WERI-Rb-1 (cell line): ENCODE data around the gene CRBN.

ENCODE experiments used
- DNase-seq: peaks from one replicate; pipeline ENCODE4 v3.0.0-alpha.2; 2020
- H3K27ac ChIP-seq: fragments of 250-450 bp; sonication (Bioruptor Pico); 2 replicates; pipeline ENCODE4 v1.5.1; 2020; ENCODE audit warnings: mild to moderate bottlenecking, moderate library complexity
- H3K27me3 ChIP-seq: fragments of 250-450 bp; sonication (Bioruptor Pico); 2 replicates; pipeline ENCODE4 v1.5.1; 2021; ENCODE audit warnings: mild to moderate bottlenecking, low read depth, moderate library complexity; ENCODE audit not compliant: insufficient read depth, severe bottlenecking
- H3K36me3 ChIP-seq: fragments of 250-450 bp; sonication (Bioruptor Pico); 2 replicates; pipeline ENCODE4 v1.5.1; 2020; ENCODE audit warnings: mild to moderate bottlenecking, moderate library complexity
- H3K4me3 ChIP-seq: 2 replicates; pipeline ENCODE4 v1.5.1; 2011; ENCODE audit warnings: low read depth, mild to moderate bottlenecking, control low read depth, low read length
- H3K9me3 ChIP-seq: fragments of 250-450 bp; sonication (Bioruptor Pico); 2 replicates; pipeline ENCODE4 v1.5.1; 2021; ENCODE audit warnings: mild to moderate bottlenecking, moderate library complexity; ENCODE audit not compliant: severe bottlenecking
- TF ChIP-seq, protein P1 (sequence below): IDR thresholded peaks from 2 replicates; pipeline ENCODE4 v1.5.1; 2011; ENCODE audit warnings: low read depth, mild to moderate bottlenecking, control low read depth, inconsistent platforms, low read length

The CRBN gene

DNA sequence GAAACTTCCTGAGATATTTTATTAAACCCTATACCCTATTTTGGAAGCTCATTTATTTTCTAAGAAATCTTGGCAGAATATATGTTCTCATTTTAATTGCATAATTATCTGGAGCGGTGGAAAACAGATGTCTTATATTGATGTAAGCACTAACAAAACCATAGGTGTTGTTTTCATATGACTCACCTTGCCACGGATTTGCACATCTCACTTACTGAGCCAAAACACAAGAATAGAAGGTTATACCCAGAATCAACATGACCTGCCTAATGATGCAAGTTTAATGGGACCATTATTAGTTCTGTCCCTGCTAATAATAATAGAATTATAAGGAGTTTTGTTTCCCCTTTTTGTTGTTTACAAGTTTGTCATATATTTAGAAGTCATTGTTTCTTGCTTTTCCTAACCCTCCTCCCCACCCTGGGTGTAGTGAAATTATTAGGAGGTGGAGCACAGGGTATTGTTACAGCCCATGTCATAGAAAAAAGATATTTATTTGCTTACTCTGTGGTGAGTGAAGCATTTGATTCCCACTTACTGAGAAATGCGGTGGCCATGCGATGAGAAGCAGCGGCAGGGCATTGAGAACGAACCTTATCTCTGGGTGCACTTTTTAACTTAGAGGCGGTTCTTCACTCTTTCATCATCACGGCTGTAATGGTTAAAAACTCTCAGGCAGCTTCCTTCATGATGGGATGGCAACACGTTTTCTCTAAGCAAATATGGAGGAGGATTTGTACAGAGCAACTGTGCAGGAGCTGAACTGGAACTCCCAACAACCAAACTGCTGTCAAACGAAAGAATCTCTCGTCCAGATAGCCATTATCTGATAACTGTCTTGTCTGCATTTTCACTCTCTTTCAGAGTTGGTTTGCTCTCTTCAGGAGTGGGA, 69.8 kb downstream of the CRBN start:
- TF ChIP-seq, protein P1, sequence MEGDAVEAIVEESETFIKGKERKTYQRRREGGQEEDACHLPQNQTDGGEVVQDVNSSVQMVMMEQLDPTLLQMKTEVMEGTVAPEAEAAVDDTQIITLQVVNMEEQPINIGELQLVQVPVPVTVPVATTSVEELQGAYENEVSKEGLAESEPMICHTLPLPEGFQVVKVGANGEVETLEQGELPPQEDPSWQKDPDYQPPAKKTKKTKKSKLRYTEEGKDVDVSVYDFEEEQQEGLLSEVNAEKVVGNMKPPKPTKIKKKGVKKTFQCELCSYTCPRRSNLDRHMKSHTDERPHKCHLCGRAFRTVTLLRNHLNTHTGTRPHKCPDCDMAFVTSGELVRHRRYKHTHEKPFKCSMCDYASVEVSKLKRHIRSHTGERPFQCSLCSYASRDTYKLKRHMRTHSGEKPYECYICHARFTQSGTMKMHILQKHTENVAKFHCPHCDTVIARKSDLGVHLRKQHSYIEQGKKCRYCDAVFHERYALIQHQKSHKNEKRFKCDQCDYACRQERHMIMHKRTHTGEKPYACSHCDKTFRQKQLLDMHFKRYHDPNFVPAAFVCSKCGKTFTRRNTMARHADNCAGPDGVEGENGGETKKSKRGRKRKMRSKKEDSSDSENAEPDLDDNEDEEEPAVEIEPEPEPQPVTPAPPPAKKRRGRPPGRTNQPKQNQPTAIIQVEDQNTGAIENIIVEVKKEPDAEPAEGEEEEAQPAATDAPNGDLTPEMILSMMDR: no peak
- Histone ChIP-seq H3K9me3 (no peaks in the 10 kb centered on the region), H3K4me3 (no peak overlapping the region), H3K27me3 (no peaks in the 10 kb centered on the region), H3K36me3 (no peaks in the 10 kb centered on the region), H3K27ac (no peak overlapping the region)
- DNase-seq: no peak

DNA sequence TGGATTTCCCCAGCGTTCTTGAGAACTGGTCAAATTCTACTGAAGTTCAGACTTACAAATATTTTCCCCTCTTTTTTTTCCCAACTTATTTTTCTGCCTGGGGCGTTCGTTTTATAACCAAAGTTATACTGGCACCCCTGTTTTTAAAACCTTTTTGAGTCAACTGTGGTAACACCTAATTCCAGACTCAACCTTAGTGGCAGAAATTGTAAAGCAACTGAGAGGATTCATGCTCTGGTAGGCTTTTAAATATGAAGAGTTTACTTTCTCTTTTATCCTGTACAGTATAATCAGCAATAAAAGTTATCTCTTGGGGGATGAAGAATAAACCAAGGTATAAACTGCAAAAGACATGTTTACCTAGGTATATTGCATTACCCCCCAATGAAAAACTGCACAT, 71.6 kb downstream of the CRBN start:
- TF ChIP-seq, protein P1: no peak
- Histone ChIP-seq H3K4me3 (no peak overlapping the region), H3K27ac (no peak overlapping the region), H3K27me3 (no peaks in the 10 kb centered on the region), H3K9me3 (no peaks in the 10 kb centered on the region), H3K36me3 (no peaks in the 10 kb centered on the region)
- DNase-seq: no peak

DNA sequence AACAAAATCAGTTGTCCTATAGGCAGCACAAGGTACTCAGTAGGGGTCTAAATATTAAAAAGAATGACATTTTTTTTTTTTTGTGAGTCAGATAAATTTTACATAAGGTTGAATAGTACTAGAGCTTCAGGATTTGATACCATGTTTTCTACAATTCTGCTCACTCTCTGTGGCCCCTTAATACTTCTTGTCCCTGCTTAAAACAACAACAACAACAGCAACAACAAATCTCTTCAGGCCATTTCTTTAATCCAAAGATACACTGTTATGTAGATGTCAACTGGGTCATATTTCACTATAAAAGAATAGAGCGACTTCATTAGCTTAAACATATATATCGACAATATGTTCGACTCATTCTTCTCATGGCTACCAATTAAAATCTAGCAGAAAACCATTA, 72.3 kb downstream of the CRBN start:
- Histone ChIP-seq H3K9me3 (no peaks in the 10 kb centered on the region), H3K27me3 (no peaks in the 10 kb centered on the region), H3K27ac (no peak overlapping the region), H3K4me3 (no peak overlapping the region), H3K36me3 (no peaks in the 10 kb centered on the region)
- DNase-seq: no peak
- TF ChIP-seq, protein P1: no peak

DNA sequence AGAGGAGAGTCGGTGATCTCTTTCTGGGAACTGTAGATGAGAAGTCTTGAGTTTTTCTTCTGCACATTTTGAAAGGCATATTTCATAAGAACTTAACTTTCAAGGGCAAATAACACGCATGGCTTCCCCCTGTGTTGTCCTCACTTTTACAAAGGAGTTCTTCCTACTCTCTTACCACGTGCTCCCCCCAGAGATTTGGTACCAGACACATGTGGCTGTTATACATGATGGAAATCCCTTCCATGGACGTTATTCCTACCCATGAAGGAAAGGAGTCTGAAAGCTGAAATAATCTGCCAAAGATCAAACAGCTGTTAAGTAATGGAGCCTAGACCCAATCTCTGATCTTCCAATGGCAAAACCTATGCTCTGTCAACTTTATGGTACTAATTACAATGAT, 73.7 kb downstream of the CRBN start:
- Histone ChIP-seq H3K27ac (no peak overlapping the region), H3K27me3 (no peaks in the 10 kb centered on the region), H3K9me3 (no peaks in the 10 kb centered on the region), H3K36me3 (no peaks in the 10 kb centered on the region), H3K4me3 (no peak overlapping the region)
- TF ChIP-seq, protein P1: no peak
- DNase-seq: no peak

DNA sequence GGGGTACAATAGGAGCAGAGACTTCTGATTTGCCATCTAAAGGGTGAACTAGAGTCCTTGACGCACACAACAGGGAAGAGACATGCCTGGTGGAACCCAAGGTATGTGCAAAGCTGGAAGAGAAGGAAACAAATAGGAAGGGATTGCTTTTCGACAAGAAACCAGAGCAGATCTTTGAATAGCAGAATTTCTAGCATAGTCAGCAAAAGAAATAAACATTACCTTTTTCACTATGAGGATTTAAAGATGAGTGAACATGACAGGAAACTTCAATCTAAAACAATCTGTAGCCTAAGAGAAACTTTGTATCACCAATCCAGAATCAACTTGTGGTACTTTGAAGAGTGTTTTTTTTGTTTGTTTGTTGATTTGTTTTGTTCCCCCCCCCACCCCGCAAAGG, 74.2 kb downstream of the CRBN start:
- Histone ChIP-seq H3K9me3 (no peaks in the 10 kb centered on the region), H3K36me3 (no peaks in the 10 kb centered on the region), H3K27me3 (no peaks in the 10 kb centered on the region), H3K4me3 (no peak overlapping the region), H3K27ac (no peak overlapping the region)
- TF ChIP-seq, protein P1: no peak
- no peak for DNase-seq

DNA sequence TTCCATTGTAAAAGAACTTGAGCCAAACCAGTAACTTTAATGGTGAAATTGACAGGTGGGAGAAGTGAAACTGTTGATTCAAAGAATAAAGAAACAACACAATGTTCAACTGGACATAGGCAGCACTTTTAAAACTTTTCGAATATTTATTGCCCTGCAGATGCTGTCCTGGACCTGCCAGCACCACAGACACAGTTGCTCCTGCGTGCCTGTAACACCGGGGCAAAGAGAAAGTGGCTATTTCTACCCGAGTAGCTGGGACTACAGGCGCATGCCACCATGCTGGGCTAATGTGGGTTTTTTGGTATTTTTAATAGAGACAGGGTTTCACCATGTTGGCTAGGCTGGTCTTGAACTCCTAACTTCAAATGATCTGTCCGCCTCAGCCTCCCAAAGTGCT, 76.7 kb downstream of the CRBN start:
- DNase-seq: no peak
- H3K27me3 ChIP-seq: no peaks in the 10 kb centered on the region
- H3K4me3 ChIP-seq: no peak overlapping the region
- TF ChIP-seq, protein P1: no peak
- H3K9me3 ChIP-seq: no peaks in the 10 kb centered on the region
- H3K27ac ChIP-seq: no peak overlapping the region
- H3K36me3 ChIP-seq: no peaks in the 10 kb centered on the region
